GM12878 (cell line): ENCODE measurements around the gene IFNA13. TPM values are rescaled to one million over a fixed set of nuclear protein-coding genes. Genes with fewer than 3 reads are reported as not detected.

Source experiments
- ATF7 ChIP-seq: fragments of 450-650 bp; IDR thresholded peaks from 2 replicates; pipeline ENCODE4 v1.6.1; 2016; ENCODE audit warnings: low read depth, mild to moderate bottlenecking
- CBX3 ChIP-seq: fragments of 200-600 bp; sonication (generic); IDR thresholded peaks from 2 replicates; pipeline ENCODE4 v1.6.1; 2016; ENCODE audit warnings: low read depth, borderline replicate concordance
- CHD2 ChIP-seq: IDR thresholded peaks from 2 replicates; pipeline ENCODE4 v1.6.1; 2011; ENCODE audit warnings: low read depth, low read length, improper control_type of control experiment, borderline replicate concordance
- DPF2 ChIP-seq: fragments of 450-650 bp; IDR thresholded peaks from 2 replicates; pipeline ENCODE4 v1.6.1; 2017; ENCODE audit warnings: mild to moderate bottlenecking
- GATAD2B ChIP-seq: fragments of 450-650 bp; conservative IDR thresholded peaks from 2 replicates; pipeline ENCODE4 v1.6.1; 2017; ENCODE audit warnings: low read depth, mild to moderate bottlenecking, moderate library complexity
- HDGF ChIP-seq: fragments of 450-650 bp; IDR thresholded peaks from 2 replicates; pipeline ENCODE4 v1.6.1; 2016; ENCODE audit warnings: antibody characterized with exemption
- IKZF2 ChIP-seq, 2 experiments: fragments of 450-650 bp; IDR thresholded peaks; 2 replicates each; pipeline ENCODE4 v1.6.1; 2017; ENCODE audit warnings: mild to moderate bottlenecking in 2 of 2, moderate library complexity in 2 of 2
- MEF2A ChIP-seq: IDR thresholded peaks from 2 replicates; pipeline ENCODE4 v1.6.1; 2011; ENCODE audit warnings: low read depth, mild to moderate bottlenecking, low read length, moderate library complexity; ENCODE audit not compliant: insufficient read depth
- MEF2B ChIP-seq: fragments of 450-650 bp; IDR thresholded peaks from 2 replicates; pipeline ENCODE4 v1.6.1; 2018; ENCODE audit warnings: mild to moderate bottlenecking, moderate library complexity; ENCODE audit not compliant: partially characterized antibody, poor library complexity, severe bottlenecking
- MXI1 ChIP-seq: fragments of 150-350 bp; IDR thresholded peaks from 2 replicates; pipeline ENCODE4 v1.6.1; 2011; ENCODE audit warnings: low read depth, mild to moderate bottlenecking, inconsistent platforms, low read length, improper control_type of control experiment
- MYB ChIP-seq: fragments of 150-350 bp; IDR thresholded peaks from 2 replicates; pipeline ENCODE4 v1.6.1; 2014; ENCODE audit warnings: mild to moderate bottlenecking, low read depth, low read length, borderline replicate concordance
- RAD51 ChIP-seq: fragments of 450-650 bp; IDR thresholded peaks from 2 replicates; pipeline ENCODE4 v1.6.1; 2016; ENCODE audit warnings: moderate library complexity, mild to moderate bottlenecking, inconsistent platforms
- RELB ChIP-seq: fragments of 450-650 bp; IDR thresholded peaks from 2 replicates; pipeline ENCODE4 v1.6.1; 2017; ENCODE audit warnings: low read depth, mild to moderate bottlenecking, moderate library complexity
- SIN3A ChIP-seq: IDR thresholded peaks from 2 replicates; pipeline ENCODE4 v1.6.1; 2012; ENCODE audit warnings: low read depth, low read length, improper control_type of control experiment
- SREBF1 ChIP-seq: IDR thresholded peaks from 2 replicates; pipeline ENCODE4 v1.6.1; 2012; ENCODE audit warnings: mild to moderate bottlenecking, low read length
- STAT3 ChIP-seq: IDR thresholded peaks from 2 replicates; pipeline ENCODE4 v1.6.1; 2011; ENCODE audit warnings: low read depth, low read length, improper control_type of control experiment
- WRNIP1 ChIP-seq: IDR thresholded peaks from 2 replicates; pipeline ENCODE4 v1.6.1; 2011; ENCODE audit warnings: low read depth, low read length, improper control_type of control experiment, borderline replicate concordance
- polyA plus RNA-seq, 11 experiments: library from polyadenylated mRNA; depleted of rRNA in 4 of 11; unstranded in 6 of 11; stranded (reverse) in 5 of 11; fragments of >200 nt; fragmentation: Nextera tagmentation in 4 of 11; fragmentation: Illumina TruSeq in 1 of 11; extraction: Ambion mirVana in 4 of 11; extraction: Trizol in 1 of 11; gene quantifications; 1 replicate in 1 of 11; 2 replicates in 10 of 11; pipeline versions ENCODE4 v1.2.1 to v1.2.3, GENCODE V29; 2011 to 2016; ENCODE audit warnings: inconsistent platforms in 2 of 11, missing spikeins in 2 of 11, low read depth in 1 of 11
- total RNA-seq, 4 experiments: library from RNA; depleted of rRNA in 3 of 4; stranded (reverse); fragments of >200 nt in 3 of 4; fragmentation: Illumina TruSeq in 1 of 4; extraction: Trizol in 1 of 4; gene quantifications; 2 replicates each; pipeline versions ENCODE4 v1.2.1 to v1.2.3, GENCODE V29; 2013 to 2021
- TF ChIP-seq, protein P1 (sequence below): fragments of 450-650 bp; IDR thresholded peaks from 2 replicates; pipeline ENCODE4 v1.6.1; 2014; ENCODE audit warnings: mild to moderate bottlenecking
- TF ChIP-seq, protein P2 (sequence below): fragments of 450-650 bp; IDR thresholded peaks from 2 replicates; pipeline ENCODE4 v1.6.1; 2017; ENCODE audit warnings: mild to moderate bottlenecking

Gene IFNA13
- total and polyA plus RNA-seq, 10 of the 15 experiments (the other 5 are each of a cell fraction or from before 2014, with no cell fraction given), result not detected

DNA sequence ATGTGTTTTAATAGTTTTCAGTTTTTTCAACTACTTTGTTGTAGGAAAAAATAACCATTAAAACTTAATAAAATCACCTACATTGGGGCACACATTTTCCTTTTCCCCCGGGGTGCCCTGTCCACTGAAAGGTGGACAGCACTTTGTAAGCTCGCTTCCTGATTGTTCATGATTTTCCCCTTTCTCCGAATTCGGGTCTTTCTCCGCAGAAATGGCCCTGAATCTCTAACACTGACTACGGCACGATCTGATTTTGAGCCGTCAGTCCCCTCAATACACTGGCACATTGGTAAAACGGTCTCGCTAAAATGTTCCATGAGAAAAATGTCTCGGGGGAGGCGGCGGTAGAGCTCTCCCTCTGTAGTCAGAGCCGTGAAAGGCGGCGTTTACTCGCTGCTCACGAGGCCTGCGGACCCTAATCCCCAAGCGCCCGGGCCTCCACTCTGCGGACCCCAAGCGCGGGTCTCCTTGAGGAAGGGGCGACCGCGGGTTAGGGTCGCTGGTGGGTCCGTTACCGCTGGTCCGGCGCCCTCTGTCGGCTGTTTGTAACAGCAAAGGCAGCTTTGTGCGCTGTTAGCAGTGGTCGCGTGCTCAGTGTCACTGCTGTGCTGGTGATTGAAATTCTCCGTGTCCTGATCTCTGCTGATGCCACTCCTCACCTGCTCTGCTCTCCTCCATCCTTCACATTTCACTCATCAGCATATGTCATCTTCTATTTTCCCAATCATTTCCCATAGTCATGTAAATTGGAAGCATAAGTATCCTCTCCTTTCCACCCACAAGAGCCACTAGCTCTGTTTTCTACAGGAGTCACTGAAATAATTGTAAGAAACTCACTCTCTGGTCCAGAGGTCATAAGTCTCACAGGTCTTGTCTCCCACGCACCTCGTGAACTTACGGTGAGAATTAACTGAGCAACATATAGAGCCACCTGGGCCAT lies 28.2 kb upstream of the IFNA13 start (continued):
- TF ChIP-seq MXI1 (peak; percentile 19; the same call in 1 of the 2 replicates), CBX3 (no peak), MEF2B (peak; percentile 82), MEF2A (no peak), SIN3A (no peak), IKZF2 (IDR thresholded peaks at IDR 0.05) (peak in 1 of 2 experiments; percentile 32; a peak in 1 of 4 replicates), STAT3 (no peak), DPF2 (peak; percentile 60; the same call in 1 of the 2 replicates), WRNIP1 (no peak), RAD51 (no peak), GATAD2B (peak; percentile 96), RELB (peak; percentile 24; the same call in 1 of the 2 replicates), SREBF1 (no peak), MYB (0 out of 2 replicates have a peak, but pooled peaks have one; percentile 27), ATF7 (0 out of 2 replicates have a peak, but pooled peaks have one; percentile 10), HDGF (no peak), CHD2 (no peak)
- TF ChIP-seq, protein P1, sequence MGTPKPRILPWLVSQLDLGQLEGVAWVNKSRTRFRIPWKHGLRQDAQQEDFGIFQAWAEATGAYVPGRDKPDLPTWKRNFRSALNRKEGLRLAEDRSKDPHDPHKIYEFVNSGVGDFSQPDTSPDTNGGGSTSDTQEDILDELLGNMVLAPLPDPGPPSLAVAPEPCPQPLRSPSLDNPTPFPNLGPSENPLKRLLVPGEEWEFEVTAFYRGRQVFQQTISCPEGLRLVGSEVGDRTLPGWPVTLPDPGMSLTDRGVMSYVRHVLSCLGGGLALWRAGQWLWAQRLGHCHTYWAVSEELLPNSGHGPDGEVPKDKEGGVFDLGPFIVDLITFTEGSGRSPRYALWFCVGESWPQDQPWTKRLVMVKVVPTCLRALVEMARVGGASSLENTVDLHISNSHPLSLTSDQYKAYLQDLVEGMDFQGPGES, result no peak
- TF ChIP-seq, protein P2, sequence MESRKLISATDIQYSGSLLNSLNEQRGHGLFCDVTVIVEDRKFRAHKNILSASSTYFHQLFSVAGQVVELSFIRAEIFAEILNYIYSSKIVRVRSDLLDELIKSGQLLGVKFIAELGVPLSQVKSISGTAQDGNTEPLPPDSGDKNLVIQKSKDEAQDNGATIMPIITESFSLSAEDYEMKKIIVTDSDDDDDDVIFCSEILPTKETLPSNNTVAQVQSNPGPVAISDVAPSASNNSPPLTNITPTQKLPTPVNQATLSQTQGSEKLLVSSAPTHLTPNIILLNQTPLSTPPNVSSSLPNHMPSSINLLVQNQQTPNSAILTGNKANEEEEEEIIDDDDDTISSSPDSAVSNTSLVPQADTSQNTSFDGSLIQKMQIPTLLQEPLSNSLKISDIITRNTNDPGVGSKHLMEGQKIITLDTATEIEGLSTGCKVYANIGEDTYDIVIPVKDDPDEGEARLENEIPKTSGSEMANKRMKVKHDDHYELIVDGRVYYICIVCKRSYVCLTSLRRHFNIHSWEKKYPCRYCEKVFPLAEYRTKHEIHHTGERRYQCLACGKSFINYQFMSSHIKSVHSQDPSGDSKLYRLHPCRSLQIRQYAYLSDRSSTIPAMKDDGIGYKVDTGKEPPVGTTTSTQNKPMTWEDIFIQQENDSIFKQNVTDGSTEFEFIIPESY, result peak; percentile 98
